Liver (tissue), 9 donors: ENCODE measurements around the gene S100A5. TPM values are rescaled to one million over a fixed set of nuclear protein-coding genes. Genes with fewer than 3 reads are reported as not detected.

Source experiments
- DNase-seq: peaks from one replicate; pipeline ENCODE4 v3.0.0-alpha.2; 2017; ENCODE audit warnings: low spot score
- H3K27ac ChIP-seq, 2 donors: one replicate each; pipeline ENCODE4 v1.7.0; 2013; ENCODE audit warnings: inconsistent platforms in 2 of 2, low read length in 2 of 2, control low read depth in 1 of 2, low read depth in 1 of 2, mild to moderate bottlenecking in 1 of 2
- H3K27me3 ChIP-seq, 4 donors: one replicate each; pipeline versions ENCODE4 v1.6.1 to v1.7.0; 2013; ENCODE audit warnings: low read length in 3 of 4, inconsistent platforms in 1 of 4, mild to moderate bottlenecking in 1 of 4, moderate library complexity in 1 of 4; ENCODE audit not compliant: control insufficient read depth in 4 of 4, insufficient read depth in 4 of 4
- H3K36me3 ChIP-seq, 4 donors: one replicate each; pipeline versions ENCODE4 v1.6.1 to v1.7.0; 2013; ENCODE audit warnings: low read length in 3 of 4, mild to moderate bottlenecking in 3 of 4, low read depth in 1 of 4, moderate library complexity in 1 of 4; ENCODE audit not compliant: control insufficient read depth in 4 of 4, insufficient read depth in 3 of 4
- H3K4me1 ChIP-seq, 4 donors: one replicate each; pipeline versions ENCODE4 v1.6.1 to v1.7.0; 2013; ENCODE audit warnings: low read length in 3 of 4, mild to moderate bottlenecking in 3 of 4, moderate library complexity in 1 of 4; ENCODE audit not compliant: control insufficient read depth in 4 of 4, insufficient read depth in 4 of 4
- H3K4me3 ChIP-seq, 3 donors: one replicate each; pipeline versions ENCODE4 v1.6.1 to v1.7.0; 2013; ENCODE audit warnings: low read length in 3 of 3, control low read depth in 1 of 3, low read depth in 1 of 3, mild to moderate bottlenecking in 1 of 3
- H3K9ac ChIP-seq, 2 donors: one replicate each; pipeline ENCODE4 v1.7.0; 2013; ENCODE audit warnings: low read length in 2 of 2, mild to moderate bottlenecking in 2 of 2, moderate library complexity in 2 of 2, control low read depth in 1 of 2, low read depth in 1 of 2
- H3K9me3 ChIP-seq, 4 donors: one replicate each; pipeline versions ENCODE4 v1.6.1 to v1.7.0; 2013; ENCODE audit warnings: low read length in 3 of 4; ENCODE audit not compliant: control insufficient read depth in 4 of 4
- CTCF ChIP-seq: fragments of 150-350 bp; IDR thresholded peaks from 2 replicates; pipeline ENCODE4 v1.5.1; 2017; ENCODE audit warnings: improper control_type of control experiment, low read depth, low read length; ENCODE audit not compliant: missing input control
- EGR1 ChIP-seq, 2 donors: IDR thresholded peaks; 2 replicates each; pipeline ENCODE4 v1.6.1; 2016 to 2018; ENCODE audit warnings: antibody characterized with exemption in 2 of 2, low read depth in 2 of 2
- FOXA1 ChIP-seq: IDR thresholded peaks from 2 replicates; pipeline ENCODE4 v1.6.1; 2016; ENCODE audit warnings: antibody characterized with exemption
- FOXA2 ChIP-seq: IDR thresholded peaks from 2 replicates; pipeline ENCODE4 v1.6.1; 2016; ENCODE audit warnings: antibody characterized with exemption
- GABPA ChIP-seq, 2 donors: IDR thresholded peaks in 1 of 2; conservative IDR thresholded peaks in 1 of 2; 2 replicates each; pipeline ENCODE4 v1.6.1; 2016; ENCODE audit warnings: antibody characterized with exemption in 2 of 2, mild to moderate bottlenecking in 1 of 2, moderate library complexity in 1 of 2
- HNF4A ChIP-seq, 2 donors: conservative IDR thresholded peaks; 2 replicates each; pipeline ENCODE4 v1.6.1; 2016; ENCODE audit warnings: antibody characterized with exemption in 2 of 2, mild to moderate bottlenecking in 2 of 2
- HNF4G ChIP-seq: IDR thresholded peaks from 2 replicates; pipeline ENCODE4 v1.6.1; 2016; ENCODE audit warnings: antibody characterized with exemption
- JUND ChIP-seq, 2 donors: IDR thresholded peaks; 2 replicates each; pipeline ENCODE4 v1.6.1; 2016; ENCODE audit warnings: antibody characterized with exemption in 2 of 2
- MAX ChIP-seq: IDR thresholded peaks from 2 replicates; pipeline ENCODE4 v1.6.1; 2016; ENCODE audit warnings: antibody characterized with exemption
- NR2F2 ChIP-seq: IDR thresholded peaks from 2 replicates; pipeline ENCODE4 v1.6.1; 2016; ENCODE audit warnings: antibody characterized with exemption
- RAD21 ChIP-seq, 2 donors: IDR thresholded peaks; 2 replicates each; pipeline ENCODE4 v1.6.1; 2016; ENCODE audit warnings: antibody characterized with exemption in 2 of 2, mild to moderate bottlenecking in 2 of 2
- REST ChIP-seq: IDR thresholded peaks from 2 replicates; pipeline ENCODE4 v1.6.1; 2016; ENCODE audit warnings: antibody characterized with exemption, mild to moderate bottlenecking
- RXRA ChIP-seq, 2 donors: IDR thresholded peaks; 2 replicates each; pipeline ENCODE4 v1.6.1; 2017 to 2018; ENCODE audit warnings: antibody characterized with exemption in 2 of 2, mild to moderate bottlenecking in 1 of 2
- SP1 ChIP-seq: IDR thresholded peaks from 2 replicates; pipeline ENCODE4 v1.6.1; 2018; ENCODE audit warnings: antibody characterized with exemption, mild to moderate bottlenecking
- YY1 ChIP-seq: IDR thresholded peaks from 2 replicates; pipeline ENCODE4 v1.6.1; 2016; ENCODE audit warnings: antibody characterized with exemption, mild to moderate bottlenecking
- ZBTB33 ChIP-seq: IDR thresholded peaks from 2 replicates; pipeline ENCODE4 v1.6.1; 2016; ENCODE audit warnings: antibody characterized with exemption
- WGBS: extraction: QIAGEN DNeasy Blood & Tissue Kit; methylation state at CpG from one replicate; pipeline ENCODE4 v1.1.7; 2013; 5-methylcytosine and 5-hydroxymethylcytosine counted together
- polyA plus RNA-seq, 2 donors: library from polyadenylated mRNA; stranded (reverse) in 1 of 2; unstranded in 1 of 2; fragments of 200-250 nt in 1 of 2; fragments of >200 nt in 1 of 2; fragmentation: Nextera tagmentation in 1 of 2; extraction: Ambion mirVana in 1 of 2; gene quantifications; one replicate each; pipeline versions ENCODE4 v1.2.1 to v1.2.3, GENCODE V29; 2013 to 2015
- total RNA-seq, 2 donors: library from RNA; depleted of rRNA; stranded (reverse); fragments of >200 nt; gene quantifications; one replicate each; pipeline ENCODE4 v1.2.3, GENCODE V29; 2014
- donor health status: healthy.
- donor health status: healthy.
- donor health status: healthy.
- donor health status: healthy.
- donor health status: healthy.

The S100A5 gene
- total and polyA plus RNA-seq, 4 donors = not detected

- no peak for DNase-seq
- 80% methylated on average over 1 of the region's 1 CpG for WGBS
Observed at GRCh38 chr1:153505576-153505975, 35.2 kb downstream of the S100A5 start.

GRCh38 chr1:153503766-153504165, 37.0 kb downstream of the S100A5 start:
- H3K4me1 ChIP-seq = peaks cover 0 to 4% (median 2%) of the 10 kb centered on the region in 4 donors
- WGBS = 83% methylated on average over 3 of the region's 3 CpGs
- no peak overlapping the region for H3K4me3 ChIP-seq
- no peaks in the 10 kb centered on the region for H3K36me3 ChIP-seq
- TF ChIP-seq FOXA1 (no peak), MAX (no peak), GABPA (IDR thresholded peaks at IDR 0.05 in 1 of 2, conservative IDR thresholded peaks at IDR 0.05 in 1 of 2) (no peak), JUND (IDR thresholded peaks at IDR 0.05) (no peak), CTCF (no peak), REST (no peak), RXRA (IDR thresholded peaks at IDR 0.05) (no peak), ZBTB33 (no peak), SP1 (no peak)
- no peak overlapping the region for H3K9ac ChIP-seq
- H3K27me3 ChIP-seq = no peaks in the 10 kb centered on the region
- no peaks in the 10 kb centered on the region for H3K9me3 ChIP-seq
- no peak overlapping the region for H3K27ac ChIP-seq
- DNase-seq = no peak

More at GRCh38 chr1:153505576-153505975, 35.2 kb downstream of the S100A5 start:
- no peak overlapping the region for H3K9ac ChIP-seq
- no peak overlapping the region for H3K4me3 ChIP-seq
- TF ChIP-seq MAX = no peak
- no peak for TF ChIP-seq RAD21 (IDR thresholded peaks at IDR 0.05)
- no peak for TF ChIP-seq NR2F2
- TF ChIP-seq ZBTB33 = no peak
- no peak for TF ChIP-seq FOXA2
- no peak for TF ChIP-seq GABPA (IDR thresholded peaks at IDR 0.05 in 1 of 2, conservative IDR thresholded peaks at IDR 0.05 in 1 of 2)
- TF ChIP-seq SP1 = no peak
- no peak for TF ChIP-seq HNF4G
- TF ChIP-seq HNF4A (conservative IDR thresholded peaks at IDR 0.05) = no peak
- no peak for TF ChIP-seq JUND (IDR thresholded peaks at IDR 0.05)
- TF ChIP-seq RXRA (IDR thresholded peaks at IDR 0.05) = no peak
- TF ChIP-seq EGR1 (IDR thresholded peaks at IDR 0.05; ENCODE audit: low read depth in 2 of 2) = no peak
- no peak for TF ChIP-seq YY1
- H3K4me1 ChIP-seq = peaks cover 0 to 4% (median 2%) of the 10 kb centered on the region in 4 donors
- no peaks in the 10 kb centered on the region for H3K27me3 ChIP-seq
- H3K27ac ChIP-seq = no peak overlapping the region
- H3K36me3 ChIP-seq = no peaks in the 10 kb centered on the region
- H3K9me3 ChIP-seq = no peaks in the 10 kb centered on the region
